CD4-positive, alpha-beta T cell treated with Interleukin-17A for 1 hour (primary cell): ENCODE measurements around the gene FYB2.

ENCODE experiments used
- DNase-seq: peaks from one replicate; pipeline ENCODE4 v3.0.0-alpha.2; 2020

FYB2 gene, protein sequence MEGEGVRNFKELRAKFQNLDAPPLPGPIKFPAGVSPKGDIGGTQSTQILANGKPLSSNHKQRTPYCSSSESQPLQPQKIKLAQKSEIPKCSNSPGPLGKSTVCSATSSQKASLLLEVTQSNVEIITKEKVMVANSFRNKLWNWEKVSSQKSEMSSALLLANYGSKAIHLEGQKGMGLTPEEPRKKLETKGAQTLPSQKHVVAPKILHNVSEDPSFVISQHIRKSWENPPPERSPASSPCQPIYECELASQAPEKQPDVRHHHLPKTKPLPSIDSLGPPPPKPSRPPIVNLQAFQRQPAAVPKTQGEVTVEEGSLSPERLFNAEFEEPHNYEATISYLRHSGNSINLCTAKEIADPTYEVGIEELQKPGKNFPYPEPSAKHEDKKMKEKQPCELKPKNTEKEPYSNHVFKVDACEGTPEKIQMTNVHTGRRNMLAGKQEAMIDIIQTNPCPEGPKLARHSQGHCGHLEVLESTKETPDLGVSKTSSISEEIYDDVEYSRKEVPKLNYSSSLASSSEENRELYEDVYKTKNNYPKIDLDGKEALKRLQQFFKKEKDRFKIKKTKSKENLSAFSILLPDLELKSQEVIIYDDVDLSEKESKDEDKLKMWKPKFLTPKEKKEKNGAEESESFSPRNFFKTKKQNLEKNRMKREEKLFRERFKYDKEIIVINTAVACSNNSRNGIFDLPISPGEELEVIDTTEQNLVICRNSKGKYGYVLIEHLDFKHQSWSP

DNA sequence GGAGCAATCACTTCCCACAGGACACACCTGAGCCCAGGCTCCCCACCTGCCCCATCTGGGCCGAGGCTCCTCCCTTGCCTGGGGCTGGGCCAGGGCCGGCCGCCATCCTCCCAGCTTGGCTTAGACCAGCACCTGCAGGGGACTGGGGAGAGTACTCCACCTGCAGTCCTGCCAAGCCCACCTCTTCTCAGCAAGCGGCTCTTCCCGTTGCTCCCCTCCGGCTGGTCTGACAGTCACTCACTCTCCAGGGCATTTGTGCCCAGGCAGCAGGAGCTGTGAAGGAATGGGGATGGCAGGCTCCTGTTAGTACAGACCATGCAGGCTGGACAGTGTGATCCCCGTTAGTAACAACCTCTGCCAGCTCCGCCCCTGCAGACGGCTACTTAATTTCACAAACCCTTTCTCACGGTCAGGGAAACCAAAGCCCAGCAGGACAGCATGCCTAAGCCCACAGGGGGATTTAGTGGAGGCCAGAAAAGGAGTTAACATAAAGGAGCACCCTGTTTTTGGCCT is at the start of gene FYB2:
Gene FYB2 (minus strand): TSS at position 18 of the 513 bp plus-strand sequence. CDS start 114 bp downstream, outside the sequence.
- no peak for DNase-seq

DNA sequence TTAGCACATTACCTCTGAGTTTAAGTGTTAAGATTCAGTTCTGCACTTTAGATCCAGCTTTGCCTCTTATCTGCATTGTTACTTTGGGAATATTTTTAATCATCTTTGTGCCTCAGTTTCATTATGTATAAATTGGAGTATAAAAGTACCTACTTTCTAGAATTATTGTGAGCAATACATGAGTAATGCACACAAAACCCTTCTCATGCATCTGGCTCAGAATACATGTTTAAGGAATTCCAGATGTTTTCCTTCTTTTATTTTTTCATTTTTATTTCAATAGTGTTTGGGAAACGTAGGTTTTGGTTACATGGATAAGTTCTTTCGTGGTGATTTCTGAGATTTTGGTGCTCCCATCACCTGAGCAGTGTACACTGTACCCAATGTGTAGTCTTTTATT is 49.6 kb upstream of the FYB2 start:
- no peak for DNase-seq

DNA sequence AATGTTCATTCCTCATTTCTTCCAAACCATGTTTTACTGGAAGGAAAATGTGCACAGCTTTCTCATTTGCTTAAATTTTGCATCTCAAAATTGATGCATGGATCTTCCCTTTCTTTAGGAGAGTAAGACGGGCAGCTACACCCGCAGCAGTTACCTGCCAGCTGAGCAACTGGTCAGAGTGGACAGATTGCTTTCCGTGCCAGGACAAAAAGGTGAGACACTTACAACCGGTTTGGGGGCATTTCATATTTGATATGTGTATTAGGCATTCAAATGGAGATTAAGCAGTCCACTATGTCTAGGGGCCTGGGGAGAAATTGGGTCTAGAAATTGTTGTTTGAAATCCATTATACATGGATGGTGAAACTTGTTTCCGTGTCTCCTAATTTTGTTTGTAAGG is 48.3 kb upstream of the FYB2 start:
- DNase-seq = no peak

DNA sequence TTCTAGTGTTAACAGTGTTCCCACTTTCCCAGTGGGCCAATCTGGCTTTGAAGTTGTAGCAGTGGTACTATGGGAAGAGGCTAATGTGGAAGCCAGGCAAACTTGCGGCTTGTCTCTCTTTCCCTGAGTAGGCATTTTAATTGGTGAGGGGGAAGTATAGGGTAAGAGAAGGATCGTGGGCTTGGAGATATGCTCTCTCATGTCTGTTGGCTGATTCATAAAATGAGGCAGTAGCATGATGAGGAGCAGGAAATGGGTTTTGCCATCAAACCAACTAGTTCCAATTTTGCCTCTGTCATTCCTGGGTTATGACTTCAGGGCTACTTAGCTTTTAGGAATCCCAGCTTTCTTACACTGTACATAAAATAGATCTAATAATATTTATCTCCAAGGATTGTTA is 47.5 kb upstream of the FYB2 start:
- no peak for DNase-seq

DNA sequence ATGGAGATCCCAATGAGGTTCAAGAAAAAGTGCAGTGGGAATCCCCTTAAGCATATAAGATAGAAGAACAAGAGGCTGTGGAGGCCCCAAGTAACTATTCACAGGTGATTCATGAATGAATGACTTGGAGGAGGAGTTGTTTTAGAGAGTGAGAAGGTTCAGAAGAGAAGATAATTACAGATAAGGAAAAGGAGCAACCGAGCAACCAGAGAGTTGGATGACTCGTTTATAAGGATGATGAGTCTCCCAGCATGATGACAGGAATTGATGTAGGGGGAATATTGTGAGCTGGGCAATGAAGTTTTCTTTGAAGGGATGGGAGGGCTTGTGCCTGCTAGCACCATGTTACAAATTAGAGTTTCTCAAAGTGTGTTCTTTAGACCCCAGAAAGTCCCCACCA is 45.2 kb upstream of the FYB2 start:
- DNase-seq = no peak

DNA sequence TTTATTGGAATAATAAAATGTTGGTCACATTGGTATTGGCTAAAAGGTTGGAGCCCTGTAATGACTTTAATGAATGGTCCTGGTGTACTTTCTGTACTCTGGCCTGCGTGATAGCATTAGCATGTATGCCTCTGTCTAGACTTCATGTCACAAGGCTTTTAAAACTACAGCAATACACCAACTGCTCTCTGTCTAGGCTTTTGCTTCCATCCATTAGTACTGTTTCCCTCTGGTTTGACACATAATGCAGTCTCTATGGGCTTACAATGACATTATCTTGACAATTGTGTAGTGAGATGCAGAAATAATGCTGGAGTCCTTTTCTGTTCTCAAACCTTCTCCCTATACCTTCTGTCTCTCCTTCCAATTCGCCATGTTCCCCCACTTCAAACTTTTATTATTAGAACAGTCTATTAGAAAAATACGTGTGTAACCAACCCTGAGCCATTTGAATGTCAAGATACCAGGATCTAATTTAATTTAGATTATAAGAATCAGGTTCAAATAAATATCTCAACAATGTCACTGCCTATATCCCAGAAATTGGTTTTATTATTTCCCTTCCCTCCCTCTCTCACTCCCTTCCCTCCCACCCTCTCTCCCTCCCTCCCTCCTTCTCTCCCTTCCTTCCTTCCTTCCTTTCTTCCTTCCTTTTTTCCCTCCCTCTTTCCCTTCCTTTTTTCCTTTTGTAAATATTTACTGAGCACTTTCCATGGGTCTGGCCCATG is 44.2 kb upstream of the FYB2 start:
- DNase-seq = no peak

DNA sequence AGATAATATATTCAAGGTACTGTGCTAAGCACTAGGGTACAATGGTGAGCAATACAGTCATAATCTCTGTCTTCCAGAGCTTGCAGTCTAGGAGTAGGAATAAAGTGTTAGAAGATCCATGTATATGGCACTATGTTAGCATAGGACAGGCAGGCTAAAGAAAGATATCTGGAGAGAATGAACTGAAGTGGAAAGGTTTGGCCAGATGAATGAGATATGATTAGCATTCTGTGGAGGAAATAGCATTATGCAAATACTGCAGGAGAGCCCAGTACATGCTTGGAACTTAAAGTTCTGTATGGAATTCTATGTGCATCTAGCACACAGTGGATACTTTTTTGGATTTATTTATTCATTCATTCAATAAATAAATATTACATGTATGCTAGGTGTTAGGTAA is 40.1 kb upstream of the FYB2 start:
- DNase-seq = no peak

DNA sequence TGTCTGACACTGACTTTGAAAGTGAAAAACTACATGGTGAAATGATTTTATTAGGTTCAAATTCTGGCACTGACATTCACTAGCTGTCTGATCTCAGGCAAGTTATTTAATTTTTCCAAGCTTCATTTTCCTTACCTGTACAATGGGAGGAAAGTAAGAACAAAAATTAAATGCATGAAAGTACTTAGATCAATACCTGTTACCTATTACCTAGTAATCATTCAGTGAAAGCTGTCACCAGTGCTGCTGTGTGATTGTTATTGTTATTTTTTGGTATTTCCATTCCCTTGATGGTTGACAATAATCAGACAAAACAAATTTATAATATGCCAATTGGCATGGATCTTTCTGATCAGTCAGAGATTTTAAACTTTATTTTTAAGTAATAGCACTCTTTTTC is 37.0 kb upstream of the FYB2 start:
- DNase-seq = no peak

DNA sequence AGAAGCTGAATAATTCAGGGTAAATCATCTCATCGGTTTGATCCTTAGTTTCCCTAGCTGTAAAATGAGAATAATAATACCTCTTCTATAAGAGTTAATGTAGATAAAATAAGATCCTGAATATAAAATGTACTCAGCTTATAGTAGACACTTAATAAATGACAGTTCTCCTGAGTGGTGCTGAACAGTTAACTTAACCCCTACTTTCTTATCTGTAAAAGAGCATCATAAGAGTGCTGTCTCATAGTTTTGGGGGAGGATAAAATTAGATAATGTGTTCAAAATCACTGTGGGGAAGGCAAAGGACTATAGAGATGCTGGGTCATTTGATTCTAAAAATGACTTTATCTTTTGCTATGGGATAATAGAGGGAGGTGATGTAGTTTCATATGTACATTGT is 36.0 kb upstream of the FYB2 start:
- no peak for DNase-seq

DNA sequence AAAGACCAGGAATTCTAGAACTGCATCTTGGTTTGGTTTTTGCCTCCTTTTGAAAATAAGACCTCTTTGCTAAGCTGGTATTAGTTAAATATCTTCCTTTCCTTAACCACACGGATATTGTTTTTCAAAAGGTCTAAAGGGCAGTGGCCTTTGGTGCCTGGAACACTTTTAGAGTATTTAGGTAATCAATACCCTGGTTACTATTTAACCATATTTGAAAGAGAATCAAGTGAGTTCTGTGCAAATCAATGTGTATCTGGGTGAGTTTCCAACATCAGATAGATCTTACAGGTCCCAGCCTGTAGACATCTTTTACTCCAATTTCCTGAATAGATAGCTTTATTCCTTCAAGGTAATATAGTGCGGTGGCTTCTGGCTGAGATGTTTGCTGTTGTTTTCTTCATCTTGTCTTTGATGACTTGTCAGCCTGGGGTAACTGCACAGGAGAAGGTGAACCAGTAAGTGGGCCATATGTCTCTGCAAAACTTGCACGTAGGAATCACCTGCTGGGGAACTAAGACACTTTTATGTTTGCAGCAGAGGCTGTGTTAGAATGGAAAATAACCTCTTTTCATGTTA is 35.4 kb upstream of the FYB2 start, which contains the start of gene C8A:
Gene C8A (plus strand): TSS at position 277 of the 579 bp plus-strand sequence. CDS start 105 bp downstream, at position 382.
- DNase-seq = no peak

DNA sequence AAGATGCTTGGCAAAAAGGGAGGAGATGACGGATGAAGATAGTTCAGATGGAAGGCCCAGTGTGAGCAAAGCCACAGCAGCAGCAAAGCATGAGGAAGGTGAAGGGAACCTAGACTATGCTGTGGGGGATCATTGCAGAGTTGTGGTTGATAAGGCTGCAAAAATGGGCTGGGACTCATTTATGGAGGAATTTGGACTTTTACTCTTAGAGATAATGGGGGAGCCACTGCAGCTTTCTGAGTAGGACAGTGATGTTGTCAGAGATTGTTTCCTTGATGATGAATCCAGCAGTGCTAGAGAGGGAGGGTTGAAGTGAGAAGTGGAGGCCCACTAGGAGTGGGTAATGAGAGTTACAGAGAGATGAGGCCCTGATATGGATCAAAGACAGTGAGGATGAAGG is 33.3 kb upstream of the FYB2 start:
- no peak for DNase-seq

DNA sequence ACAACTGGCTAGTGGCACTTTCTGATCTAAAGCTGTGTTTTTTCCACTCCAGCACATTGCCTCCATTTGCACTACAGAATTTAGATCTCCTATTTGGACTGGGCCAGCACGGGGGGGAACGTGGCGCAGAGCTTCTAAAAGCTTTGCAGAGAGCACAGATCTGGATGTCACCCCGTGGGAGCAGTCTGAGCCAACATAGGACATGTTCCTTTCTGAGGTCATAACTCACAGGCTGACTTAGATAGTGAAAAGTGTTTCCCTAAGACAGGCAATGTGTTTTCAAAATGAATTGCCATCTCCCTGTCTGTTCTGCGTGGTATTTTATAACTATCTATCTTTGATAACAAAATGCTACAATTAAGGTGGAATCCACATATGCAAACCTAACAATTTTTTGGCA is 31.7 kb upstream of the FYB2 start:
- DNase-seq = no peak

DNA sequence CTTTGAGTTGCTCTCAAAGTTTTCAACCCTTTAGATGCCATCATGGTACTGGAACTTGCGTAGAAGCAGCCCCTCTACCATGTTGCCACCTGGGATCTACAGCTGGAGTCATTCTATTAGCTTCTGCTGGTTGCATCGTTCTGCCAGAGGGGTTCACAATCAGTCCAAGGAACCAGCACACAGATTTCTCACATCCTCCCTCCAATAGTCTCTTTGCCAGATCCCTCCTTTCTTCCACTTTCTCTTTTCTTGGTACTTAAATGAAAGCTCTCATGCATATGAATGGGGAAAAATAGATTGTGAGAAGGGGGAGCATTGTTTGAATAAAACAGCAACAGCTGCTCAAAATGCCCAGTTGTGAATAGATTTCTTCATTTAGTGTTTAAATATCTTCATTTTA is 31.2 kb upstream of the FYB2 start:
- no peak for DNase-seq

DNA sequence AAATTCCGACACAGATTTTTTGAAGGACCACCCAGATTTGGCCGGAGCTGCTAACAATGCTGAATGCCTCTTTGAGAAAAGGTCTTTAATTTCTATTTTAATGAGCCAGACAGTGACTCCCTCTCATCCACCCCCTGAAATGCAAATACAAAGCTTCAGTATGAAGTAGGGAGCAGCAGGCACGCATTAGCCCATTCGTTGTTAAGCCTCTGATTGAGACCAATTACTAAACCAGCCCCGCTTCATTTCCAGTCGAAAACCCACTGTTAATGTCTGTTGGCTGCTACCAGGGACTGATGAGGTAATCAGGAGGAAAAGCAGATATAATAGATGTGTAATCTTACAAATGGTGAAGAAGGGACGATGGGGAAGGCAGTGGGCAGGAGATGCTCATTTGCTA is 30.5 kb upstream of the FYB2 start:
- no peak for DNase-seq

DNA sequence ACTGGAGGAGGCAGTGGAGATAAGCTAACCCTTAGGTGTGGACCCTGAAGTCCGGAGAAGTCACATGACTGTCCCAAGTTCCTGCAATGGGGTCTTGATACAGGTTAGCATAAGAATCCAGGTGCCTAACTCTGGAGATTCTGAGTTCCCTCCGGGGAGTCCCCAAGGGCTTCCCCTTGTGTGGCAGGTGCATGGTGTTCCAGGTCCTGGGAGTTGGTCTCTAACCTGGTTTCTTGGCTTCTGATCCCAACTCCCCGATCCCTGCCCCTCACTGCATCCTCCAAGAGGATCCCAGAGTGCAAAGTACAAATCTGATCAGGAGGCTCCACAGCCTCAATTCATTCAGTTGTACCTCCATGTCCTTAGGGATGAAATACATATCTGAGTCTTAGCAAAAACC is 26.1 kb upstream of the FYB2 start:
- no peak for DNase-seq

DNA sequence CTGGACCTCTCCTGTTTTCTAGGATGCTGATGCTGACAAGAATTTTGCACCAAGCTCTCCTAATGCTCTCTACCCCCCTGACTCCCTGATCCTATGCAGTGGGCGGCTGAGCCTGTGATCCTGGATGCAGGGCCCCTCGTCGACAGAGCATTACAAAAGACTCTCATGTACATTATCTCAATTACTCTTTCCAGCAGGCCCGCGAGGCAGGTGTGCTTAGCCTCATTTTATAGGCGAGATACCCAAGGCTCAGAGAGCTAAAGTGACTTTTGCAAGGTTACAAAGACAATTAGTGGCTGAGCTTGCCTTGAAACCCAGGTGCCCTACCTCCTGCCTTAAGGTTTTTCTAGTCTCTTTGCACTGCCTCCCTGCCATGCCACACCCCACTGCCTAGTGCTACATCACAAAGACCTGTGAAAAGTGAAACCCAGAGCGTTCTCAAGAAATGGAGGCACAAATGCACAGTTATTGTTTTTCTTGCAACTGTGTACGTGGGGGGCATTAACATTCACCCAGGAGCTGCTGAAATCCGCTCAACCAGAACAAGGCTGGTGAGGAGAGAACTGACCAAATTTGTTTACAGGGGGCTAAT is 25.4 kb upstream of the FYB2 start:
- DNase-seq = no peak

DNA sequence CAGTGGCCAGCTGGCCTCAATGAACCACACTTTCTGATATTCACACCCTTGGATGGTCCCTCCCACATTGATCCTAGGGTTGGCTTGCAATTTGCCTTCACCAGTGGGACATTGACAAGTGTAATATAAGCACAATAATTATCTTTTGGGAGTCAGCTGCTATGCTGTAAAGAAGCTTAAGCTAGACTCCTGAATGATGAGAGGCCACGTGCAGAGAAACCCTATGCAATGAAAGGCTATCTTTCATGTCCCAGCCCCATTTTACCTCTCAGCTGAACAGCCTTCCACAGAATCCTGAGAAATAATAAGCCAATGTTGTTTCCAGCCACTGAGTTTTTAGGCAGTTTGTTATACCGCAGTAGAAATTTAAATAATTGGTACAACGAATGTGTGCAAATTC is 24.3 kb upstream of the FYB2 start:
- no peak for DNase-seq

DNA sequence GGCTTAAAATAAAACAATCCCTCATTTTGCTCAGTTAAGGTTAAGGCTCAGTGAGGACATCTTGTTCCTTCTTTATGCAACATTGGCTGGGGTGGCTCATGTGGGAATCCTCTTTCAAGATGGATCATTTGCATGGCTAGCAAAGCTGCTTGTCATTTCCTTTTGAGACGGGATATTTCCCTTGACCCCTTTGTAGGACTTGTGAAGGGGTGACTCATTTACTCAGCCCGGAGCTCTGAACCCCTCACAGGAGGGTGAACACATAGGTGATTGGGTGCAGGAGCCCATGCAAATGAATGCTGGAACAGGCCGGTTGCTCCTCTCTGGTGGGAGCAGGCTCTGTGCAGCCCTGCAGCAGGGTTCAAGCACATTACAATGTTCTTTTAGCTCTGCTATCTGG is 19.6 kb upstream of the FYB2 start:
- no peak for DNase-seq

DNA sequence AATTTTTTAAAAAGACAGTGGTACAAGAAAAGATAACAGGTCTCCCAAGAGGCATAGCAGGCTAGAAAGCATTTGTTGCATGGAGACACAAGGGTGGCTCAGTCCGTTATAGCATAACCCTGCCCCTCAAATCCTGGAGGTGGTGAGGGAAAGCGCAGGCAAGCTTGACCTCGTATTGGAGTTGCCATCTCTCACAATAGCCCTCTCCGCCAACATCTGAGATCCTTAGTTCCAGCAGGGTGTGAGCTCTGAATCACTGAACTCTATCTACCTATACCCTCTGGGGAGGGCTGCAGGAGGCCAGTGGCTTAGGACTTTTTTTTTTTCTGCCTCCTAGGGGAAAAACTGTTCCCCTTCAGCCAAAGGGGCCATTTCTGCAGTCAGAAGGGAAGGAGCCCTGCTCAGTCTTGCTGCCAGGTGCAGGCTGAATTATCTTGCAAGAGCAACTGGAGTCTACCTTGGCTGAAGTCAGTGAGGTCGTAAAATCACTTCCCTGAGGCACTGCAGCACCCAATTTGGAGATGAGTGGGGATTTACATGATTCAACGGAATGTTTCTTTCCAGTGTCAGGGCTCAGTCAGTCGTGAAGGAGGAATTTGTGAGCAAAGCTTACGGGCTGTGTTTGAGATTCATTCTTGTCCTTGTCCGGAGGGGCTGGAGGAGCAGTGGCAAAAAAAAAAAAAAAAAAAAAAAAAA is 18.2 kb upstream of the FYB2 start:
- DNase-seq = no peak

DNA sequence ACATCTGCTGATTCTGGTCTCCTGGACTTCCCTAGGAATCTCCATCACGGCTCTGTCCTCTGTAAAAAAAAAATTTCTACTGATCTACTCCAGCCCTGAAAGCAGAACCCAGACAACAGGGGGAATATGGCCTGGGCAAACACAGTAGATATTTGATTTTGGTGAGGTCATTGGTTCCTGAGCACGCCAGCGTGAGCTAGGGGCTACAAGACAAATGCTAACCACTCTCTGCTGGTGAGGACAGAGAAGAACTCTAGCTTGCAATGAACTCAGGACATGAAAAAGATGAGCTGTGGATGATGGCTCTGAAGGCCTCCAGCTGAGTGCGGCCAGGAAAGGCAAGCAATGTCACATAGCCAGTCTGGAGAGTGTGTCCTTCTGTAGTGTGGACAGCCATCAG is 17.2 kb upstream of the FYB2 start:
- no peak for DNase-seq

DNA sequence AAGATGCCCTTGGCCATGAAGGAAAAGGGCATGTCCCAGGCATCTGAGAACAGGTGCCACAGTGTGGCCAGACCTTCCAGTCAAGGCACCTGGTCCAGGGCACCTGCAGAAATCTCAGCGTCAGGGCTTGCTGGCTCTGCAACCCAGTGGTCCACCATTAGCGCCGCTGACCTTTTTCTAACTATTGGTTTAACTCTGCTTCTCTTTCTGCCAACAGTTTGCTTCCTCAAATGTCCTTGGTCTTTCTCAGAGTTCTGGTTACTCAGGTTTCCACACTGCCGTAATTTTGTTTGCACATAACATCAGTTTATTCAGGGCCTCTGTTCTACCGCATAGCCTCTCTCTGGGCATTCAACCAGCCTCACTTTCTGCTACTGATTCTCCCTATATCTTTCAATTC is 16.5 kb upstream of the FYB2 start:
- no peak for DNase-seq
